Measurements from ENCODE around the gene INPP5D.

INPP5D gene

DNA sequence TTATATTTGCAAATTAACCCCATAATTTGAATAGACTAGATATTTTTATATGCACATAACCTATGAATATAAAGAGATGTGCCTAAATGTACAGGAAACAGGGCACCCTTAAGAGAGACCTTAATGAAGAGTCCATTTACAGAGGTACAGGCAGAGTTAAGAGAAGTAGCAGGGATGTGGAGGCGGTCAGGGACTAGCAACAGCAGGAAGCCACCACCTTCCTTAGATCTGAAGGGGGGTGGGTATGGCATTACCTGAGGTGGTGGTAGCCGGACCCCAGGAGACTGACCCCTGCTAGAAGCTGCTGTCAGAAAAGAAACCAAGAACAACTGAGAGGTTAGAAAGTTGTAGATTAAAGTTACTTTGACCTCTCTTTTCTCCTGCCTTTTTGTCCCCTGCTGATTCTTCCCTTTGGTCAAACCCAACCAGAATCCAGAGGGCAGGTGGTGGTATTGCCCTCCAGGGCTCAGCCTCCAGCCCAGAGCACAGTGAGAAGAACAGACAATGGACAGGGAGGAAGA is 166.4 kb downstream of the INPP5D start:
- DNase-seq (ENCODE audit: low read depth) = no peak
- no peak overlapping the region for H3K4me3 ChIP-seq (ENCODE audit: low read depth, low read length)
- TF ChIP-seq, protein P1, sequence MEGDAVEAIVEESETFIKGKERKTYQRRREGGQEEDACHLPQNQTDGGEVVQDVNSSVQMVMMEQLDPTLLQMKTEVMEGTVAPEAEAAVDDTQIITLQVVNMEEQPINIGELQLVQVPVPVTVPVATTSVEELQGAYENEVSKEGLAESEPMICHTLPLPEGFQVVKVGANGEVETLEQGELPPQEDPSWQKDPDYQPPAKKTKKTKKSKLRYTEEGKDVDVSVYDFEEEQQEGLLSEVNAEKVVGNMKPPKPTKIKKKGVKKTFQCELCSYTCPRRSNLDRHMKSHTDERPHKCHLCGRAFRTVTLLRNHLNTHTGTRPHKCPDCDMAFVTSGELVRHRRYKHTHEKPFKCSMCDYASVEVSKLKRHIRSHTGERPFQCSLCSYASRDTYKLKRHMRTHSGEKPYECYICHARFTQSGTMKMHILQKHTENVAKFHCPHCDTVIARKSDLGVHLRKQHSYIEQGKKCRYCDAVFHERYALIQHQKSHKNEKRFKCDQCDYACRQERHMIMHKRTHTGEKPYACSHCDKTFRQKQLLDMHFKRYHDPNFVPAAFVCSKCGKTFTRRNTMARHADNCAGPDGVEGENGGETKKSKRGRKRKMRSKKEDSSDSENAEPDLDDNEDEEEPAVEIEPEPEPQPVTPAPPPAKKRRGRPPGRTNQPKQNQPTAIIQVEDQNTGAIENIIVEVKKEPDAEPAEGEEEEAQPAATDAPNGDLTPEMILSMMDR (IDR thresholded peaks at IDR 0.05; ENCODE audit: insufficient read depth, low read depth, low read length, missing control alignments) = no peak

DNA sequence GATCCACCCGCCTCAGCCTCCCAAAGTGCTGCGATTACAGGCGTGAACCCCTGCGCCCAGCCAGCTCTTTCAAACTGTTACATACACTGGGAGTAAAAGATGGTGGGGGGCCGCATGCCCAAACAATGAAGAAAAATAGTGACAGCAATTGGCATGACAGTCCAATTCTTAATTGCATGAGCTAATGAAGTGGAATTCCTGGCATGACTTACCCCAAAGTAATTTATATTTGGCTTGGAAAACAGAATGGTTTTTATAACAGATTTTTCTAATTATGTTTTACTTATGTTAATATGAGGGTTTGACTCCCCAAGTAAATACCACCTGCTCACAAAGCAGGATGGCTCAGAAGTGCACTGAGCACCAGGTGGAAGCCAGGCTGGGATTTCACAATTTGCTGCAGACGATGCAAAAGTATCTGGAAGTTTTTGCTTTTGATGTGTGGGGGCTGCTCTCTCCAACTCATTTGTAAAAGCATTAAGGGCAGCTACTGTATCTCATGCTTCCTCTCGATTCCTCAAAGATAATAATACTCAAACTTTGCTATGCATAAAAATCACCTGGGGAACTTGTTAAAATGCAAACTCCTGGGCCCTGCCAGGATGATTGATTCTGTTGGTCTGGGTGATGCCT is 167.3 kb downstream of the INPP5D start:
- TF ChIP-seq, protein P1 (IDR thresholded peaks at IDR 0.05; ENCODE audit: insufficient read depth, low read depth, low read length, missing control alignments) = no peak
- DNase-seq (ENCODE audit: low read depth) = no peak
- H3K4me3 ChIP-seq (ENCODE audit: low read depth, low read length) = no peak overlapping the region

DNA sequence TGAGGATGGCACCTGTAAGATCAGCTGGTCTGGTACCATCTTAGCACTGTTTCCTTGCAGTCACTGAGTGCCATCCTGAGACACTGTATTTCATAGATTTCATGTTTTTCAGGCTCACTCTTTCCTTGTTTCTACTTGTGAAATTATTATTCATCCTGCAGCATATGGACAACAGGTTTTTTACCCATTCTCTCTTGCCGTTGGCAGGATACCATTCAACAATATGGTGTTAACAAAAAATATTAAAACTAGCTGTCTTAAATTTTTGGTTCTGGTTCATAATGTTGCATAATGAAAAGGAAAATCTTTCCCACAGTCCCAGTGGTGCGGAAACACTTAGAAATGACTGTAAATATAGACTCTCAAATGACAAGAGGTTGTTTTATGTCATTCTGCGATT is 168.2 kb downstream of the INPP5D start:
- TF ChIP-seq, protein P1 (IDR thresholded peaks at IDR 0.05; ENCODE audit: insufficient read depth, low read depth, low read length, missing control alignments) = no peak
- H3K4me3 ChIP-seq (ENCODE audit: low read depth, low read length) = no peak overlapping the region
- DNase-seq (ENCODE audit: low read depth) = no peak

DNA sequence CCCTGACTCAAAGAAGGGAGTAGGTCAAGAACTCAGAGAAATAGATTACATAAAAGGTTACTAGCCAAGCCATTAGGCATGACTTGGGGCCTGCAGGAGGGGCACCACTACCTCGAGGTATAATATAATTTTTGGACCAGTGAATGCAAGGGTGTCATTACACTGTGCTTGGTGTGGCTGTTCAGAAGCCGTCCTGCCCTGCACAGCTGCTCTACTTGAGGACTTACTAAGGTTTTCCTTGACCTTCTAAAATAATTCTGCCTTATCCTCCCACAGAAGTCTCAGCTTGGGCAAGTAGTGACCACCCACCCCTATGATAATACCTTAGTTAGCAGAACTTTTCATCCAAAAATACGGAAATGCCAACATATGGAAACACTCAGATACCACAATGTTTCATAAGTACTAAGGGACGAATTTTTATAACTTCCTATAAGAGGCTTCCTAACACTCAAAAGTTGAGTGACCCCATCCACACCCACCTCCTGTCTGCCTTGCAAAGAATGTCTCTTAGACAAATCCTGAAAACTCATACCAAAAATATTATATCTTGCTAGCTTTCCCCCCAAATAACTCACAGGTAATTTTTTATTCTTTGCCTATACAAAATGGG is 173.6 kb downstream of the INPP5D start:
- DNase-seq (ENCODE audit: low read depth) = no peak
- TF ChIP-seq, protein P1 (IDR thresholded peaks at IDR 0.05; ENCODE audit: insufficient read depth, low read depth, low read length, missing control alignments) = no peak
- no peak overlapping the region for H3K4me3 ChIP-seq (ENCODE audit: low read depth, low read length)

DNA sequence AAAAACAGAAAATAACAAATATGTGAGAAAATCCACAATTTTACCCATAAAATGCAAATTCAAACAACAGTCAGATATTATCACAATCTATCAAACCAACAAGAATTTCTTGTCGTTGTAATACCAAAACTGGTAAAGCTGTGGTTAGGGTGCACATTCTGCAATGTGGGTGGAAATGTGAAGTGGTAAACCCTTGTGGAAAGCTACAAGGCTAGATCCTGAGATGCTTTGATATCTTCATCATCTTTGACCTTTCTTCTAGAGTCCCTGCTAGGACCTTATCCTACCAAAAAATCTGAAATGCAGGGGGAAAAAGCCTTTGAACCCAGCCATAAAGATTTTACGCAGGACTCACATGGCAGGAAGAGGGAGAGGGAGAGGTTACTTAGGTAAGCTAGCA is 174.1 kb downstream of the INPP5D start:
- TF ChIP-seq, protein P1 (IDR thresholded peaks at IDR 0.05; ENCODE audit: insufficient read depth, low read depth, low read length, missing control alignments) = no peak
- H3K4me3 ChIP-seq (ENCODE audit: low read depth, low read length) = no peak overlapping the region
- no peak for DNase-seq (ENCODE audit: low read depth)

DNA sequence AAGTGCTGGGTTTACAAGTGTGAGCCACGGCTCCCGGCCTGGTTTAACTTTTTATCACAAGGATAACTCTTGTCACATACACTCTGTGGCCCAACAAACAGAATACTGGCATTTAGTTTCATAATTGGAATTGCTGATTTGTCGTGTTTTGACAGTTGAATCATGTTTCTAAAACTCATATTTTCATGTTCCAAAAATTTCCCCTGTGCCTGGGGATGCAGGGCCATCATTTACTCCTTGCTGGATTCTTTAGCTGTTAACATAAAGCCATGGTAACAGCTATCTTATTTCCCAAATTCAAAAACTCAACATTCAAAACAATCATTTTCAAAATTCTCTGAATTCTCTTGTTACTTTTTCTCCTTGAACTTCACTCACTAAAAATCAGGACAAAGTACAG is 174.9 kb downstream of the INPP5D start:
- DNase-seq (ENCODE audit: low read depth) = no peak
- H3K4me3 ChIP-seq (ENCODE audit: low read depth, low read length) = no peak overlapping the region
- TF ChIP-seq, protein P1 (IDR thresholded peaks at IDR 0.05; ENCODE audit: insufficient read depth, low read depth, low read length, missing control alignments) = no peak

Data from GM12865 (cell line).